GM12892 (cell line): Measurements from ENCODE around the gene C9orf78.

ENCODE experiments used
- POLR2A ChIP-seq: IDR thresholded peaks from 2 replicates; pipeline ENCODE4 v1.6.1; 2011; ENCODE audit warnings: low read depth, low read length, control low read depth
- TAF1 ChIP-seq: IDR thresholded peaks from 2 replicates; pipeline ENCODE4 v1.6.1; 2011; ENCODE audit warnings: low read depth, mild to moderate bottlenecking, control low read depth, low read length, borderline replicate concordance

GRCh38 chr9:129832982-129833381 lies 2.1 kb downstream of the C9orf78 start:
- TF ChIP-seq POLR2A (no peak), TAF1 (no peak)
